Ascending aorta (tissue), 2 donors: ENCODE measurements around the gene PLEKHM2. TPM values are rescaled to one million over a fixed set of nuclear protein-coding genes. Genes with fewer than 3 reads are reported as not detected.

Source experiments
- DNase-seq, 2 donors: peaks; one replicate each; pipeline ENCODE4 v3.0.0-alpha.2; 2019; ENCODE audit warnings: low spot score in 2 of 2
- H3K27ac ChIP-seq, 2 donors: fragments of 200-600 bp; sonication (generic); one replicate each; pipeline ENCODE4 v1.5.1; 2016 to 2017; ENCODE audit warnings: mild to moderate bottlenecking in 1 of 2
- H3K27me3 ChIP-seq: fragments of 200-600 bp; sonication (generic); one replicate; pipeline ENCODE4 v1.5.1; 2017
- H3K36me3 ChIP-seq, 2 donors: fragments of 200-600 bp; sonication (generic); one replicate each; pipeline ENCODE4 v1.5.1; 2016
- H3K4me1 ChIP-seq, 2 donors: fragments of 200-600 bp; sonication (generic); one replicate each; pipeline ENCODE4 v1.5.1; 2016 to 2017; ENCODE audit warnings: mild to moderate bottlenecking in 1 of 2
- H3K4me3 ChIP-seq, 2 donors: fragments of 200-600 bp; sonication (generic); one replicate each; pipeline ENCODE4 v1.5.1; 2016 to 2017; ENCODE audit warnings: mild to moderate bottlenecking in 1 of 2
- H3K9me3 ChIP-seq, 2 donors: fragments of 200-600 bp; sonication (generic); one replicate each; pipeline ENCODE4 v1.5.1; 2016
- CTCF ChIP-seq, 3 experiments: fragments of 200-600 bp in 2 of 3; fragments of 450-650 bp in 1 of 3; sonication (generic) in 2 of 3; IDR thresholded peaks; one replicate each; pipeline ENCODE4 v1.5.1; 2016 to 2019; ENCODE audit warnings: antibody characterized with exemption in 3 of 3, mild to moderate bottlenecking in 1 of 3, moderate library complexity in 1 of 3
- intact Hi-C: fragments of 100-400 bp; cut with DNase I; formaldehyde crosslinking; loops from one replicate; pipeline ENCODE4 v1.15.1; 2023
- total RNA-seq: library from RNA; depleted of rRNA; stranded (reverse); fragments of >200 nt; gene quantifications from one replicate; pipeline ENCODE4 v1.1.0, GENCODE V29; 2016

PLEKHM2 gene
- total RNA-seq, 1 donor from 2014 or later: 129 TPM

DNA sequence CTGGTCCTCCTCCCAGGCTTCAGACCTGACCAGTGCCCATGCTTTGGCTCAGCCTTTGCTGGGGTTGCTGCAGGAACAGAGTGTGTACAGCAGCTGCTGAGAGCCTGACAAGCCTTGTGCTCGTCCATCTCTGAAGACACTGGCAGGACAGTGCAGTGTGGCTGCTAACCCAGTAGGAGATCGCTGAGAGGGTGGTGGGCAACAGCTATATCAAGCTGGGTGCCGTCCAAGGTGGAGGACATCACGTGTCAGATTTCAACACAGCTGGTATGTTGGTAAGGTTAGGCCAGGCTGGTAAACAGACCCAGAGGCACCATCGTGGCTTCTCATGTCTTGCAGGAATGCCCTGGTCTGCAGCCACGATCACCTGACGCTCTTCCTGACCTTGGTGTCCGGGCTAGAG is 34.1 kb downstream of the PLEKHM2 start:
- Histone ChIP-seq H3K4me1 (peaks cover 0 to 12% of the 10 kb centered on the region in 2 donors), H3K4me3 (no peak overlapping the region), H3K9me3 (no peaks in the 10 kb centered on the region), H3K36me3 (peaks cover 72 to 74% of the 10 kb centered on the region in 2 donors), H3K27ac (no peak overlapping the region), H3K27me3 (no peaks in the 10 kb centered on the region)
- no peak for DNase-seq
- intact Hi-C loops: no loop called here
- no peak for TF ChIP-seq CTCF (IDR thresholded peaks at IDR 0.05)

DNA sequence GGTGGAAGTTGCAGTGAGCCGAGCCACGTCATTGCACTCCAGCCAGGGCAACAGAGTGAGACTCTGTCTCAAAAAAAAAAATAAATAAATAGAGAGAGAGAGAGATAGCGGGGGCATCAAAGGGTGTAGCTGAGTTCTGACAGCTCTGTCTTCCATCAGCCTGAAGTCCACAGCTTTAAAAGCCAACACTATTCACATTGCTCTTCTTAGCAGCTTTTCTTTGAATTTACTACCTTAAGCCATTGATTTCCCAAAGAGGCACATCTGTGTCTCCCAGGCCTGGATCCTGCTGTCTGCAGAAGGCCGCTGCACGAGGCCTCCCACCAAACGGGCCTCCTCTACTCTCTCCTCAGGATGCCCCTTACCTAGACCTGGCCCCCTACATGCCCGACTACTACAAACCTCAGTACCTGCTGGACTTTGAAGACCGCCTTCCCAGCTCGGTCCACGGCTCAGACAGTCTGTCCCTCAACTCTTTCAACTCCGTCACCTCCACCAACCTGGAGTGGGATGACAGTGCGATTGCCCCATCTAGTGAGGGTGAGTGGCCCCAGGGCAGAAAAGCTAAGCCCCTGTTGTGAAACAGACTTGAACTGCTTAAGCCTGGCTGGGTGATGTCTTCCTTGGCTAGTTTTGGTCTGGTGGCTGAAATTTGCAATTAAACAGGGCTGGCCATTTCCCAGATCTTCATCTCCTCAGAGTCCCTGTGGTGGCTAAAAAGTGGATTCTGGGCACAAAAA is 35.4 kb downstream of the PLEKHM2 start:
- Histone ChIP-seq H3K4me1 (peaks cover 0 to 5% of the 10 kb centered on the region in 2 donors), H3K36me3 (peaks cover 82 to 84% of the 10 kb centered on the region in 2 donors)
- intact Hi-C loops: no loop called here

GRCh38 chr1:15720861-15721260 is 36.7 kb downstream of the PLEKHM2 start:
- intact Hi-C loops: no loop called here
- H3K36me3 ChIP-seq: peaks cover 94 to 95% of the 10 kb centered on the region in 2 donors

More for the DNA sequence above, 35.4 kb downstream of the PLEKHM2 start:
- no peaks in the 10 kb centered on the region for H3K27me3 ChIP-seq
- no peak overlapping the region for H3K4me3 ChIP-seq
- H3K27ac ChIP-seq: no peak overlapping the region
- no peak for TF ChIP-seq CTCF (IDR thresholded peaks at IDR 0.05)
- no peak for DNase-seq
- no peaks in the 10 kb centered on the region for H3K9me3 ChIP-seq

DNA sequence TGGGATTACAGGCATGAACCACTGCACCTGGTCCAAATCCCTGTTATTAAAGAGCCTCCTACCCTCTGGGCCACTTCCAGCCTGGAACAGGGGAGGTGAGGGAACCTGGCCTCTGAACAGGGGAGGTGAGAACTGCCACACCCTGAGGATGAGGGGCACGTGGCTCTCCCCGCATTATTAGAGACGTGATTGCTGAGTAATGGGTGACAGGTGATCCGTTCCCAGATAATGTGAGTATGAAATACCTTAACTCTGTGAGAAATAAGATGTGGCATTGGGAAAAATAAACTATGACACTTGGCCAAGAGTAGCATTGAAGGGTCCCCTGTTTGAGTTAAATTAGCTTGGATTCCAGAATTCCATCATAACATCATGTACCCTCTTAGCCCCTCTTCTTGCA is 38.3 kb downstream of the PLEKHM2 start:
- no peaks in the 10 kb centered on the region for H3K4me1 ChIP-seq
- no peak overlapping the region for H3K4me3 ChIP-seq
- no peaks in the 10 kb centered on the region for H3K27me3 ChIP-seq
- H3K36me3 ChIP-seq: peaks cover 94 to 95% of the 10 kb centered on the region in 2 donors
- TF ChIP-seq CTCF (IDR thresholded peaks at IDR 0.05): no peak
- no peak overlapping the region for H3K27ac ChIP-seq
- intact Hi-C loops: no loop called here
- H3K9me3 ChIP-seq: no peaks in the 10 kb centered on the region
- DNase-seq: no peak

More at GRCh38 chr1:15720861-15721260, 36.7 kb downstream of the PLEKHM2 start:
- no peaks in the 10 kb centered on the region for H3K27me3 ChIP-seq
- no peaks in the 10 kb centered on the region for H3K4me1 ChIP-seq
- TF ChIP-seq CTCF (IDR thresholded peaks at IDR 0.05): no peak
- no peak for DNase-seq
- H3K9me3 ChIP-seq: no peaks in the 10 kb centered on the region
- no peak overlapping the region for H3K27ac ChIP-seq
- no peak overlapping the region for H3K4me3 ChIP-seq

- no peaks in the 10 kb centered on the region for H3K9me3 ChIP-seq
- DNase-seq: no peak
- H3K4me3 ChIP-seq: no peak overlapping the region
- H3K27me3 ChIP-seq: no peaks in the 10 kb centered on the region
- TF ChIP-seq CTCF (IDR thresholded peaks at IDR 0.05): no peak
- H3K36me3 ChIP-seq: peaks cover 94 to 95% of the 10 kb centered on the region in 2 donors
- H3K4me1 ChIP-seq: no peaks in the 10 kb centered on the region
- no peak overlapping the region for H3K27ac ChIP-seq
- intact Hi-C loops: no loop called here
These were observed 38.9 kb downstream of the PLEKHM2 start for GRCh38 chr1:15722836-15723532.
